Erythroblast (primary cell): Measurements from ENCODE around the gene GDAP2.

ENCODE experiments used
- GATA1 ChIP-seq: IDR thresholded peaks from 2 replicates; pipeline ENCODE4 v1.6.1; 2011; ENCODE audit warnings: low read depth, mild to moderate bottlenecking, control low read depth, low read length, moderate library complexity
- POLR2A ChIP-seq: IDR thresholded peaks from 2 replicates; pipeline ENCODE4 v1.6.1; 2011; ENCODE audit warnings: mild to moderate bottlenecking, low read length

GRCh38 chr1:117826119-117826518 lies 103.3 kb downstream of the GDAP2 start:
- TF ChIP-seq POLR2A (no peak), GATA1 (no peak)
